Stimulated activated CD8-positive, alpha-beta memory T cell treated with anti-CD3 and anti-CD28 coated beads, Interleukin-12 subunit alpha, Interleukin-12 subunit beta, amount 100 ng/mL, for 4 hours (primary cell): ENCODE measurements around the gene ODC1.
"Not testable (repeated sequence)": the region's sequence is repeated elsewhere in the genome, so short reads cannot be mapped to it uniquely, and the experiment has no call there.

Source experiments
- DNase-seq: peaks from one replicate; pipeline ENCODE4 v3.0.0-alpha.2; 2020; ENCODE audit warnings: low read depth

ODC1 gene

GRCh38 chr2:10478298-10478625 lies 30.1 kb upstream of the ODC1 start:
- DNase-seq = no peak

GRCh38 chr2:10477443-10478297 lies 29.5 kb upstream of the ODC1 start:
- DNase-seq = no peak

- DNase-seq = no peak
These were observed 28.8 kb upstream of the ODC1 start for GRCh38 chr2:10476723-10477442.

- no peak for DNase-seq
These were observed 27.9 kb upstream of the ODC1 start for GRCh38 chr2:10475811-10476660.

GRCh38 chr2:10475221-10475722 lies 27.1 kb upstream of the ODC1 start:
- no peak for DNase-seq

GRCh38 chr2:10473121-10473756 lies 25.1 kb upstream of the ODC1 start:
- DNase-seq = no peak

- no peak for DNase-seq
These were observed 23.8 kb upstream of the ODC1 start for GRCh38 chr2:10471955-10472354.

- DNase-seq = no peak
These were observed 23.0 kb upstream of the ODC1 start for GRCh38 chr2:10471046-10471571.

- no peak for DNase-seq
These were observed 22.0 kb upstream of the ODC1 start for GRCh38 chr2:10469955-10470608.

GRCh38 chr2:10469301-10469700 lies 21.2 kb upstream of the ODC1 start:
- DNase-seq = no peak

- DNase-seq = no peak
These were observed 19.3 kb upstream of the ODC1 start for GRCh38 chr2:10467401-10467800.

- DNase-seq = no peak
These were observed 18.7 kb upstream of the ODC1 start for GRCh38 chr2:10466801-10467200.

GRCh38 chr2:10465910-10466309 lies 17.8 kb upstream of the ODC1 start:
- DNase-seq = no peak

- DNase-seq = no peak
These were observed 14.3 kb upstream of the ODC1 start for GRCh38 chr2:10462178-10463083.

- no peak for DNase-seq
These were observed 12.3 kb upstream of the ODC1 start for GRCh38 chr2:10460366-10460796.

GRCh38 chr2:10457846-10458598 lies 9.9 kb upstream of the ODC1 start:
- DNase-seq = no peak

- not testable (repeated sequence) for DNase-seq
These were observed 9.1 kb upstream of the ODC1 start for GRCh38 chr2:10457195-10457594.

- no peak for DNase-seq
These were observed 6.4 kb upstream of the ODC1 start for GRCh38 chr2:10454505-10454904.

GRCh38 chr2:10453905-10454298 lies 5.8 kb upstream of the ODC1 start:
- no peak for DNase-seq
